ENCODE measurements around the gene FUT6. TPM values are rescaled to one million over a fixed set of nuclear protein-coding genes. Genes with fewer than 3 reads are reported as not detected.

FUT6 gene
- total RNA-seq, 1 donor from 2014 or later, result 2.7 TPM

- Histone ChIP-seq H3K4me1 (peaks cover 8% of the 10 kb centered on the region), H3K4me3 (peak overlapping the region; percentile 63), H3K27ac (peak overlapping the region; percentile 66), H3K36me3 (no peaks in the 10 kb centered on the region), H3K27me3 (peaks cover 18% of the 10 kb centered on the region), H3K9me3 (no peaks in the 10 kb centered on the region)
- no peak for DNase-seq
- no peak for ATAC-seq
- intact Hi-C loops (cut with DNase I), result no loop called here
- TF ChIP-seq CTCF (IDR thresholded peaks at IDR 0.05), result no peak
These were observed 10.6 kb downstream of the FUT6 start for GRCh38 chr19:5828661-5829566.

DNA sequence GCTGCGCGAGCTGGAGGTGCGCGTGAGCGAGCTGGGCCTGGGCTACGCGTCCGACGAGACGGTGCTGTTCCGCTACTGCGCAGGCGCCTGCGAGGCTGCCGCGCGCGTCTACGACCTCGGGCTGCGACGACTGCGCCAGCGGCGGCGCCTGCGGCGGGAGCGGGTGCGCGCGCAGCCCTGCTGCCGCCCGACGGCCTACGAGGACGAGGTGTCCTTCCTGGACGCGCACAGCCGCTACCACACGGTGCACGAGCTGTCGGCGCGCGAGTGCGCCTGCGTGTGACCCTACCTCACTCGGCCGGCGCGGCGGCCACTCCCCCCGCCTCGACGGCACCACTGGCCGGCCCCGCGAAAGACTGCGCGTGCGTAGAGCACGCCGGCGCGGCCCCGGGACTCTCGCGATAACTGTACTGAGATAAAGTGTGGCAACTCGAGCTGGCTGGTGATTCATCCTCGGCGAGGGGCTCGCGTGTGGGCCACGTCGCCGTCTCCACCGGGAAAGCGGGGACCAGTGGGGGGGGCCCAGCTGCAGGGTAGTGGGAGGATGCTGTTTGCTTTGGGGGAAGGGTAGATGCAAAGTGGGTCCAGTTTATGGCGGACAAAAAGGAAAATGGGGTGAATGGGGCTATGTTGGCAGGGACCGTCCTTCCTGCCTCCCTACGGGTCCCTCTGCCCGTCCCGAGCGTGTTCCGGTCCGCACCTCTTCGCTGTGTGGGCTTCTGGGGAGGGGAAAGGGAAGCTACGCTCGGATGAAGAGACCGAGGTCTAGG is 11.4 kb downstream of the FUT6 start:
- intact Hi-C loops (cut with DNase I), result no loop called here
- Histone ChIP-seq H3K4me1 (peaks cover 8% of the 10 kb centered on the region), H3K4me3 (peak overlapping the region; percentile 63), H3K27me3 (peaks cover 18% of the 10 kb centered on the region), H3K36me3 (no peaks in the 10 kb centered on the region), H3K27ac (peak overlapping the region; percentile 66), H3K9me3 (no peaks in the 10 kb centered on the region)
- TF ChIP-seq CTCF (IDR thresholded peaks at IDR 0.05), result no peak
- ATAC-seq (peak; percentile 90), DNase-seq (peak; percentile 96)

- Histone ChIP-seq H3K27me3 (peaks cover 18% of the 10 kb centered on the region), H3K27ac (no peak overlapping the region), H3K4me3 (peak overlapping the region; percentile 63), H3K36me3 (no peaks in the 10 kb centered on the region), H3K4me1 (peaks cover 8% of the 10 kb centered on the region), H3K9me3 (no peaks in the 10 kb centered on the region)
- no peak for ATAC-seq
- TF ChIP-seq CTCF (IDR thresholded peaks at IDR 0.05), result no peak
- no peak for DNase-seq
- intact Hi-C loops (cut with DNase I), result no loop called here
These were observed 12.1 kb downstream of the FUT6 start for GRCh38 chr19:5827342-5827890.

GRCh38 chr19:5826531-5827341 is 12.8 kb downstream of the FUT6 start:
- DNase-seq, result peak; percentile 89
- intact Hi-C loops (cut with DNase I), result no loop called here
- Histone ChIP-seq H3K27ac (no peak overlapping the region), H3K9me3 (no peaks in the 10 kb centered on the region), H3K27me3 (peaks cover 18% of the 10 kb centered on the region), H3K4me1 (peaks cover 8% of the 10 kb centered on the region), H3K4me3 (peak overlapping the region; percentile 63), H3K36me3 (no peaks in the 10 kb centered on the region)
- TF ChIP-seq CTCF (IDR thresholded peaks at IDR 0.05), result no peak
- peak; percentile 11 for ATAC-seq

GRCh38 chr19:5825178-5825577 is 14.3 kb downstream of the FUT6 start:
- H3K4me3 ChIP-seq, result no peak overlapping the region
- TF ChIP-seq CTCF (IDR thresholded peaks at IDR 0.05), result no peak
- no peak overlapping the region for H3K27ac ChIP-seq
- H3K36me3 ChIP-seq, result no peaks in the 10 kb centered on the region
- H3K4me1 ChIP-seq, result peaks cover 8% of the 10 kb centered on the region
- ATAC-seq (no peak), DNase-seq (no peak)
- no peaks in the 10 kb centered on the region for H3K9me3 ChIP-seq
- peaks cover 18% of the 10 kb centered on the region for H3K27me3 ChIP-seq
- intact Hi-C loops (cut with DNase I), result no loop called here
